Measurements from ENCODE around the gene SPDYE3.
"Not testable (repeated sequence)": the region's sequence is repeated elsewhere in the genome, so short reads cannot be mapped to it uniquely, and the experiment has no call there.

SPDYE3 gene

DNA sequence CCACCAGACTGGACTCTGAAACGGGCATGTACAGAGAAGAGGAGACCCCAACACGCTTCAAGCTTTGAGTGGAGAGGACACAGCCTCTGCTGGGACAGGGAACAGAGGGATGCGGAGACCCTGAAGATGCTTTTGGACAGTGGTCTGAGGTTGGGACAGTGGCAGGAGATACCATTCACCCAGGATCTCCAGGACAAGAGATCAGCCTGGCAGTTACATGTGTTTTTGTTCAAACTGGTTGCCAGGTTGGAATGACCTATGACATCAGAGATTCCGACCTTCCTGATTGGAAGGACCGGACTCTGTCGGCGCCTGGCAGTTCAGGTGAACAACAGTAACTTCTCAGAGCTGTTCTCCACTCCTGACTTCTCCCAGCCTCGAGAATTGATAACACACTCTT is at the start of gene SPDYE3:
SPDYE3 (plus strand) TSS at position 301 of the 400 bp plus-strand sequence. CDS start 184 bp downstream, outside the sequence.
- not testable (repeated sequence) for H3K4me3 ChIP-seq (ENCODE audit: low read depth, low read length); DNase-seq (ENCODE audit: low read depth)

GRCh38 chr7:100259984-100260383 is 47.5 kb upstream of the SPDYE3 start:
- not testable (repeated sequence) for H3K4me3 ChIP-seq (ENCODE audit: low read depth, low read length)

GRCh38 chr7:100262896-100263295 is 44.6 kb upstream of the SPDYE3 start:
- not testable (repeated sequence) for H3K4me3 ChIP-seq (ENCODE audit: low read depth, low read length); DNase-seq (ENCODE audit: low read depth)

More at GRCh38 chr7:100259984-100260383, 47.5 kb upstream of the SPDYE3 start:
- not testable (repeated sequence) for DNase-seq (ENCODE audit: low read depth)

GRCh38 chr7:100264223-100264622 is 43.3 kb upstream of the SPDYE3 start:
- not testable (repeated sequence) for H3K4me3 ChIP-seq (ENCODE audit: low read depth, low read length); DNase-seq (ENCODE audit: low read depth)

DNA sequence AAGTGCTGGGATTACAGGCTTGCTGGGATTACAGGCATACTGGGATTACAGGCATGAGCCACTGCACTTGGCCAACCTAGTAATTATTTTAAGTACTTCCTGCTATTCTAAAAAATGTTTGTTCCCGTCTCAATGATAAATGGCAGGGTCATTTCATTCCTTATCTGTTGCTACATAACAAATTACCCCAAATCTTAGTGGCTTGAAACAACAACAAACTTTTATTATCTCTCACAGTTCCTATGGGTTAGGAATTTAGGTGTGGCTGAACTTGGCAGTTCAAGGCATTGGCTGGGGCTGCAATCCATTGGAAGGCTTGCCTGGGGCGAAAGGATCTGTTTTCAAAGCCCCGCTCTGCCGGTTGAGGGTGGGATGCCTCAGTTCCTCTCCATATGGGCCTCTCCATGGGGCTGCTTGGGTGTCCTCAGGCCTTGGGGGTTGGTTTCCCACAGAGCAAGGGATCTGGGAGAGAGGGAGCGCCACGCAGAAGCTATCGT is 42.8 kb upstream of the SPDYE3 start:
- not testable (repeated sequence) for DNase-seq (ENCODE audit: low read depth); H3K4me3 ChIP-seq (ENCODE audit: low read depth, low read length)

DNA sequence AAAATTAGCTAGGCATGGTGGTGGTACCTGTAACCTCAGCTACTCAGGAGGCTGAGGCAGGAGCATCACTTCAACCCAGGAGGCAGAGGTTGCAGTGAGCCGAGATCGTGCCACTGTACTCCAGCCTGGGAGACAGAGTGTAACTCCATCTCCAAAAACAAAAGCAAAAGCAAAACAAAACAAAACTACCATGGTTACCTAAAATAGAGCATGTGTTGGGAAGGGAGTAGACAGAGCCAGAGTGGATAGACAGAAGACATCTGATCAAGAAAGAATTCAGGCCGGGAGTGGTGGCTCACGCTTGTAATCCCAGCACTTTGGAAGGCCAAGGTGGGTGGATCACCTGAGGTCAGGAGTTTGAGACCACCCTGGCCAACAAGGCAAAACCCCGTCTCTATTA is 41.7 kb upstream of the SPDYE3 start:
- peak; percentile 40 for DNase-seq (ENCODE audit: low read depth)
- H3K4me3 ChIP-seq (ENCODE audit: low read depth, low read length), result not testable (repeated sequence)

- H3K4me3 ChIP-seq (ENCODE audit: low read depth, low read length), result no peak overlapping the region
- DNase-seq (ENCODE audit: low read depth), result no peak
- no peak for TF ChIP-seq CTCF (conservative IDR thresholded peaks at IDR 0.05; ENCODE audit: low read depth, low read length)
These were observed 40.7 kb upstream of the SPDYE3 start for GRCh38 chr7:100266576-100267354.

DNA sequence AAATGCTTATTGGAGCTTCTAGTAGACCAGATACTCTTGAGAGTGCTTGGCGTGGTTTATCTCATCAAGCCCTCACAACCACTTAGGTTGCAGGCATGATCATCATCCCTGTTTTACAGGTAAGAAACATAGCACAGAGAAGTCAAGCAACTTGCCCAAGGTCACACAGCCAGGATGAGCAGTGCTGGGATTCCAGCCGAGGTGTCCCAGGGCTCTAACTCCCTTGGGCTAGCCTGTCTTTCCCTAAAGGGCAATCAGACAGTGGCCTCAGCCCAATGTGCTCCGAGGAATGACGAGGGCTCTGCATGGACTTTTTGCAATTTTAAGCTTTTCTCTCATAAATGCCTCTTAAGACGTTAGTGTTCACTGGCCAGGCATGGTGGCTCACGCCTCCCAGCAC is 39.9 kb upstream of the SPDYE3 start:
- DNase-seq (ENCODE audit: low read depth), result no peak
- TF ChIP-seq CTCF (conservative IDR thresholded peaks at IDR 0.05; ENCODE audit: low read depth, low read length), result no peak
- H3K4me3 ChIP-seq (ENCODE audit: low read depth, low read length), result no peak overlapping the region

DNA sequence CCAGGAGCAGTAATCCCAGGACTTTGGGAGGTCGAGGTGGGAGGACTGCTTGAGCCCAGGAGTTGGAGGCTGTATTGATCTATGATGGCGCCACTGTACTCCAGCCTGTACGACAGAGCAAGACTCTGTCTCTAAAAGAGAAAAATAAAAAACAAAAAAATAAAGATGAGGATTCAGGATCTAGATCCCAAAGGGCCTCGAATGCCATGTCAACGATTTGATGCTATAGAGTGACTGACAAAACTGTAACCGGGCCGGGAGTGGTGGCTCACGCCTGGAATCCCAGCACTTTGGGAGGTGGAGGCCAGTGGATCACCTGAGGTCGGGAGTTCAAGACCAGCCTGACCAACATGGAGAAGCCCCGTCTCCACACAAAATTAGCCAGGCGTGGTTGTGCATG is 38.6 kb upstream of the SPDYE3 start:
- DNase-seq (ENCODE audit: low read depth); H3K4me3 ChIP-seq (ENCODE audit: low read depth, low read length): not testable (repeated sequence)

GRCh38 chr7:100269306-100270045 is 38.0 kb upstream of the SPDYE3 start:
- peak; percentile 14 for DNase-seq (ENCODE audit: low read depth)
- not testable (repeated sequence) for H3K4me3 ChIP-seq (ENCODE audit: low read depth, low read length)

DNA sequence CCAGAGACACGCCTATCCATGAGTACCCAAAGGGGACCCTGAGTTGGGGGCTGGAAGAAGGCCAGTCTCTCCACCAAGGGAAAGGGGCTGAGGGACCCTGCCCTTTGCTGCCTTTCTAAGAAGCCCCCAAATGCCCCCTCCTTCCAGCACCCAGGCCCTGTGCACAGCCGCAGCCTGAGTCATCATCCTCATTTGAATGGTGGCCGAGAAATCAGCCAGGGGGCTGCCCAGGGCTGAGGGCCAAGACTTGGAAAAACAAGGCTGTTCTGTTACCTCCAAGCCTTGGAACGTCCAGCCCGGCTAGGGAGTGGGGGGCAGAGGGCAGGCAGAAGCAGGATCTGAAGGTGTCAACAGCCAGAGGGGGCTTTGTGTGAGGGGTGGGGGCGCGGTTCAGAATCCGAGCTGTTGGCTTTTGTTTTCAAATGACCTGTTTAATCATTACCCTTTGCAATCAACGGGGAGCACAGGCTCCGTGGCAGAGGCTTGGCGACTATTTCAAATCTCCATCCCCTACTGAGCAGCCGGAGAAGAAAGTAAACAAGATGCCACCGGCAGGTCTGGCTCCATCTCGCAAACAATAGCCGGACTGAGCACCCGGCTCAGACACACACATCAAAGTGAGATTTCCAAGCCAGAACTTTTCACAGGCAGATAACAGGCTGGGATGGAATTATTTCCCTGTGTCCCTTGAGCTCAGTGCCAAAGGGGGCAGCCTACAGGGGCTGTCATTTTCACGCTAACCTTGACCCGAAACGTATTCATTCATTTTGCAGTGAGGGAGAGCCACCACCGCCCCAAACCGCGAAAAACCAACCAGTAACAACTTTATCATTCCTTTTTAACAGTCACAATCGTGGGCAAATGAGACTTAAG is 37.2 kb upstream of the SPDYE3 start:
- peak; percentile 33 for DNase-seq (ENCODE audit: low read depth)
- peak; percentile 14 for TF ChIP-seq CTCF (conservative IDR thresholded peaks at IDR 0.05; ENCODE audit: low read depth, low read length)
- peak overlapping the region; percentile 70 for H3K4me3 ChIP-seq (ENCODE audit: low read depth, low read length)

DNA sequence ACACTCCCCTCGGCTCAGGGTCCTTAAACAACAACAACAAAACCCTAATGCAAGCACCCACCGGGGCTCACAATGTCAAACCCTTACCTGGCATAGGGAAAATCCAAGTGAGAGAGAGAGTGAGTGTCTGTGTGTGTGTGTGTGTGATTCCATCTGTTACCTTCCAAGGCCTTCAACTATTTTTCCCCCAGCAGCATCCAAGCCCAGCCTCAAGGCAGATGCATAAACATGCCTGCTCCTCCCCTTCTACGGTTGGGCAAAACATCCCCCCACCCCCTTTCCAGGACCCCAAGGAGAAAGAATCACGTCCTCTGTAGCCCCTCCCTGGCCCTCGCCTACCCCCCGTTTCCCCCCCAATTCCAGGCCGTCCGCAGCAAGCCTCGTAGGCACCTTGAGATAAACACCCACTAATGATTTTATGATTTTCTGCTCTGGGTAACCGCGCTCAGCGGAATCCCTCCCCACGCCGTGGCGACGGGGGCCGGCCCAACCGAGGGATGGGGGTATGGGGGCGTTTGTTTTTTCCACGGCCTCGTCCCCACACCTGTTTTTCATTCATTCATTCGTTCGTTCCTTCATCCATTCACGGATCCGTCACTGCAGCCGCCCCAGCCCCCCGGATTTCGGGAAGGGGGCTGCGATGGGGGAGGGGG is 36.4 kb upstream of the SPDYE3 start:
- peak; percentile 39 for DNase-seq (ENCODE audit: low read depth)
- peak overlapping the region; percentile 70 for H3K4me3 ChIP-seq (ENCODE audit: low read depth, low read length)
